ENCODE data around the gene SORBS1.

Gene SORBS1

GRCh38 chr10:95315509-95315908 lies 245.7 kb downstream of the SORBS1 start:
- H3K36me3 ChIP-seq (ENCODE audit: low read depth), result no peaks in the 10 kb centered on the region
- DNase-seq (ENCODE audit: low spot score) (no peak), ATAC-seq (ENCODE audit: low read depth) (no peak)
- H3K9me3 ChIP-seq (ENCODE audit: severe bottlenecking), result no peaks in the 10 kb centered on the region
- H3K27ac ChIP-seq (ENCODE audit: poor library complexity, severe bottlenecking), result no peak overlapping the region
- TF ChIP-seq, protein P1, sequence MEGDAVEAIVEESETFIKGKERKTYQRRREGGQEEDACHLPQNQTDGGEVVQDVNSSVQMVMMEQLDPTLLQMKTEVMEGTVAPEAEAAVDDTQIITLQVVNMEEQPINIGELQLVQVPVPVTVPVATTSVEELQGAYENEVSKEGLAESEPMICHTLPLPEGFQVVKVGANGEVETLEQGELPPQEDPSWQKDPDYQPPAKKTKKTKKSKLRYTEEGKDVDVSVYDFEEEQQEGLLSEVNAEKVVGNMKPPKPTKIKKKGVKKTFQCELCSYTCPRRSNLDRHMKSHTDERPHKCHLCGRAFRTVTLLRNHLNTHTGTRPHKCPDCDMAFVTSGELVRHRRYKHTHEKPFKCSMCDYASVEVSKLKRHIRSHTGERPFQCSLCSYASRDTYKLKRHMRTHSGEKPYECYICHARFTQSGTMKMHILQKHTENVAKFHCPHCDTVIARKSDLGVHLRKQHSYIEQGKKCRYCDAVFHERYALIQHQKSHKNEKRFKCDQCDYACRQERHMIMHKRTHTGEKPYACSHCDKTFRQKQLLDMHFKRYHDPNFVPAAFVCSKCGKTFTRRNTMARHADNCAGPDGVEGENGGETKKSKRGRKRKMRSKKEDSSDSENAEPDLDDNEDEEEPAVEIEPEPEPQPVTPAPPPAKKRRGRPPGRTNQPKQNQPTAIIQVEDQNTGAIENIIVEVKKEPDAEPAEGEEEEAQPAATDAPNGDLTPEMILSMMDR (IDR thresholded peaks at IDR 0.05; ENCODE audit: poor library complexity, severe bottlenecking), result no peak
- H3K4me3 ChIP-seq (ENCODE audit: severe bottlenecking), result no peak overlapping the region
- H3K27me3 ChIP-seq (ENCODE audit: insufficient read depth, poor library complexity, severe bottlenecking), result no peaks in the 10 kb centered on the region
- no peaks in the 10 kb centered on the region for H3K4me1 ChIP-seq (ENCODE audit: insufficient read depth, poor library complexity, severe bottlenecking)

DNA sequence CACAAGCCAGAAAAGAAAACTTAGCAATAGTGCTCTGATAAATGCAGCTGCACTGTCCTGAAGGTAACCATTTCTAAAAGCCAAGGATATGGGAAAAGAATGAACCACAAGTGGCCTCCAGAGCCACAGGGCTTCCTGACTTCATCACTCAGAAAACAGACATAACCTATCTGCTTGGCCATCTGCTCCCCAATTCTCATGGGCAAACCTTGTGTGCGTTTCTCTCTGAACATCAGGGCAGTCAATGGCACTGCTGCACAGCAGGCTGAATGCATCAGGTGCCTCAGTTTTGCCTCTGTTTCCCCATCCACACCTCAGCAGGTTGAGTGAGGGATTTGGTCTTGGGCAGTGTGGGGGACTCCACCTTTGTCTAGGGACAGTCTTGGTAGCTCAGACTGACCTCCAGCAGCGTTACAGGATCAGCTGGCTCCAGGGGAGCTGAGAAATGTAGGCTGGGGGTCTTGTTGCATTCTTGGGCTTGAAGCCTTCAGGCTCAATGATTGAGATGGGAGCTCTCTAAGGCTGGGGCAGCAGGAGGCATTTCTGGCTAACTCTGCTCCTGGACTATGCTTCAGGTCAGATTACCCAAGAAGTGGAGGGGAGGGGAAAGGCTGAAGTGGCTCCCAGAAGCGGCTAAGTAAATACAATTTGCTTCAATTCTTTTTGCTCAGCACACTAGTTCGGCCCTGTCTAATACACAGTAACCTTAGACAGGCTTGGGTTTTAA lies 246.8 kb downstream of the SORBS1 start:
- DNase-seq (ENCODE audit: low spot score) (no peak), ATAC-seq (ENCODE audit: low read depth) (no peak)
- H3K36me3 ChIP-seq (ENCODE audit: low read depth), result no peaks in the 10 kb centered on the region
- no peaks in the 10 kb centered on the region for H3K9me3 ChIP-seq (ENCODE audit: severe bottlenecking)
- H3K27me3 ChIP-seq (ENCODE audit: insufficient read depth, poor library complexity, severe bottlenecking), result no peaks in the 10 kb centered on the region
- TF ChIP-seq, protein P1 (IDR thresholded peaks at IDR 0.05; ENCODE audit: poor library complexity, severe bottlenecking), result no peak
- H3K27ac ChIP-seq (ENCODE audit: poor library complexity, severe bottlenecking), result no peak overlapping the region
- no peak overlapping the region for H3K4me3 ChIP-seq (ENCODE audit: severe bottlenecking)
- H3K4me1 ChIP-seq (ENCODE audit: insufficient read depth, poor library complexity, severe bottlenecking), result peaks cover under 1% of the 10 kb centered on the region

GRCh38 chr10:95312986-95313495 lies 248.1 kb downstream of the SORBS1 start:
- no peak overlapping the region for H3K27ac ChIP-seq (ENCODE audit: poor library complexity, severe bottlenecking)
- peaks cover 12% of the 10 kb centered on the region for H3K4me1 ChIP-seq (ENCODE audit: insufficient read depth, poor library complexity, severe bottlenecking)
- H3K9me3 ChIP-seq (ENCODE audit: severe bottlenecking), result no peaks in the 10 kb centered on the region
- H3K4me3 ChIP-seq (ENCODE audit: severe bottlenecking), result no peak overlapping the region
- ATAC-seq (ENCODE audit: low read depth) (no peak), DNase-seq (ENCODE audit: low spot score) (no peak)
- H3K36me3 ChIP-seq (ENCODE audit: low read depth), result no peaks in the 10 kb centered on the region
- H3K27me3 ChIP-seq (ENCODE audit: insufficient read depth, poor library complexity, severe bottlenecking), result no peaks in the 10 kb centered on the region
- TF ChIP-seq, protein P1 (IDR thresholded peaks at IDR 0.05; ENCODE audit: poor library complexity, severe bottlenecking), result no peak

DNA sequence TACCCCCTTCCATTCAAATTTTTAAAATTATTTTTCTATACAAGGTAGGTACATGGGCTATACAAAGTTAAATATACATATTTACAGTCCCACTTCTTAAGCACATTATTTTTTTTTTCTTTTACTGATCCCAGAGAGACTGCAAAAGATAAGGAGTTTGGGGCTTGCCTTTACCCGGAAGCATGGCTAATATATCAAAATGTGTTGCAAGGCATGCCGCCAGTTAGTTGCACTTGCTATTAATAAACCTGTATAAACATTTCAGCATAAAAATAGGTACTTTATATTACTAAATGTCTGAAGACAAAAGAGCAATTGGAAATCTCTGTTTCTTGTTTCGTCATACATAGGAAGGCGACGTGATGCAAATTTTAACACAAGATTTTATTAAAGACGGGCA lies 248.9 kb downstream of the SORBS1 start:
- Histone ChIP-seq H3K36me3 (ENCODE audit: low read depth) (no peaks in the 10 kb centered on the region), H3K27ac (ENCODE audit: poor library complexity, severe bottlenecking) (no peak overlapping the region), H3K9me3 (ENCODE audit: severe bottlenecking) (no peaks in the 10 kb centered on the region), H3K27me3 (ENCODE audit: insufficient read depth, poor library complexity, severe bottlenecking) (no peaks in the 10 kb centered on the region), H3K4me3 (ENCODE audit: severe bottlenecking) (no peak overlapping the region), H3K4me1 (ENCODE audit: insufficient read depth, poor library complexity, severe bottlenecking) (peaks cover 19% of the 10 kb centered on the region)
- TF ChIP-seq, protein P1 (IDR thresholded peaks at IDR 0.05; ENCODE audit: poor library complexity, severe bottlenecking), result no peak
- DNase-seq (ENCODE audit: low spot score) (no peak), ATAC-seq (ENCODE audit: low read depth) (no peak)

- Histone ChIP-seq H3K9me3 (ENCODE audit: severe bottlenecking) (no peaks in the 10 kb centered on the region), H3K4me1 (ENCODE audit: insufficient read depth, poor library complexity, severe bottlenecking) (peaks cover 22% of the 10 kb centered on the region), H3K27ac (ENCODE audit: poor library complexity, severe bottlenecking) (no peak overlapping the region), H3K36me3 (ENCODE audit: low read depth) (no peaks in the 10 kb centered on the region), H3K27me3 (ENCODE audit: insufficient read depth, poor library complexity, severe bottlenecking) (no peaks in the 10 kb centered on the region), H3K4me3 (ENCODE audit: severe bottlenecking) (no peak overlapping the region)
- DNase-seq (ENCODE audit: low spot score) (no peak), ATAC-seq (ENCODE audit: low read depth) (no peak)
- TF ChIP-seq, protein P1 (IDR thresholded peaks at IDR 0.05; ENCODE audit: poor library complexity, severe bottlenecking), result no peak
Observed at GRCh38 chr10:95309958-95310357, 251.2 kb downstream of the SORBS1 start.

Measured in RWPE2 (cell line).